ENCODE results near the gene TRMU. TPM values are rescaled to one million over a fixed set of nuclear protein-coding genes. Genes with fewer than 3 reads are reported as not detected.
"Not testable (repeated sequence)": the region's sequence is repeated elsewhere in the genome, so short reads cannot be mapped to it uniquely, and the experiment has no call there.

TRMU gene
- total and polyA plus RNA-seq, 8 donors, result 15.0 to 58.0 (median 23.4) TPM

- FAIRE-seq, result no peak
- H3K4me1 ChIP-seq, result no peaks in the 10 kb centered on the region
- TF ChIP-seq CTCF (IDR thresholded peaks at IDR 0.05), result no peak
- intact Hi-C loops (cut with DNase I), result loop anchor here in 2 of 3 donors (5.0 to 10.0 kb wide), 3 partner anchors 65 to 315 kb away; no protein-coding TSS in a partner anchor
- H3K27ac ChIP-seq, result no peak overlapping the region
- ATAC-seq, result no peak
- H3K4me3 ChIP-seq, result no peak overlapping the region
- no peaks in the 10 kb centered on the region for H3K27me3 ChIP-seq
- no peaks in the 10 kb centered on the region for H3K9me3 ChIP-seq
- peak in 1 of 6 donors; percentile 37 for DNase-seq
- 95 to 96% methylated on average over 14 to 15 of the region's 15 CpGs for WGBS, 2 donors
- H3K36me3 ChIP-seq, result no peaks in the 10 kb centered on the region
Observed at GRCh38 chr22:46309526-46310085, 25.9 kb upstream of the TRMU start.

- ATAC-seq (no peak), FAIRE-seq (no peak), DNase-seq (peak in 1 of 6 donors; percentile 20)
- TF ChIP-seq CTCF (IDR thresholded peaks at IDR 0.05), result no peak
- Histone ChIP-seq H3K4me3 (no peak overlapping the region), H3K4me1 (no peaks in the 10 kb centered on the region), H3K36me3 (no peaks in the 10 kb centered on the region), H3K27me3 (no peaks in the 10 kb centered on the region), H3K27ac (no peak overlapping the region), H3K9me3 (no peaks in the 10 kb centered on the region)
- 96 to 98% methylated on average over 8 of the region's 8 CpGs for WGBS, 2 donors
- intact Hi-C loops (cut with DNase I), result loop anchor here in 1 of 3 donors (5.0 to 10.0 kb wide), 2 partner anchors 190 to 317 kb away; no protein-coding TSS in a partner anchor
Observed at GRCh38 chr22:46312056-46312455, 23.5 kb upstream of the TRMU start.

GRCh38 chr22:46312848-46313247, 22.7 kb upstream of the TRMU start:
- not testable (repeated sequence) for H3K9me3 ChIP-seq, H3K4me1 ChIP-seq

GRCh38 chr22:46315976-46316375, 19.5 kb upstream of the TRMU start:
- Histone ChIP-seq H3K27me3 (no peaks in the 10 kb centered on the region), H3K27ac (no peak overlapping the region), H3K4me1 (no peaks in the 10 kb centered on the region), H3K36me3 (no peaks in the 10 kb centered on the region), H3K4me3 (no peak overlapping the region), H3K9me3 (no peaks in the 10 kb centered on the region)
- WGBS, 2 donors, result 91 to 95% methylated on average over 12 of the region's 12 CpGs
- TF ChIP-seq CTCF (IDR thresholded peaks at IDR 0.05), result no peak
- FAIRE-seq (no peak), ATAC-seq (no peak), DNase-seq (peak in 2 of 6 donors; percentile 25 to 38)
- intact Hi-C loops (cut with DNase I), result loop anchor here (2.0 to 10.0 kb wide), 3 partner anchors 193 to 321 kb away; no protein-coding TSS in a partner anchor

More at GRCh38 chr22:46312848-46313247, 22.7 kb upstream of the TRMU start:
- not testable (repeated sequence) for H3K4me3 ChIP-seq, H3K36me3 ChIP-seq, H3K27ac ChIP-seq, DNase-seq, ATAC-seq, H3K27me3 ChIP-seq, FAIRE-seq
- 91 to 100% methylated on average over 2 of the region's 2 CpGs for WGBS, 2 donors
- intact Hi-C loops (cut with DNase I), result loop anchor here in 1 of 3 donors (5.0 to 10.0 kb wide), 2 partner anchors 191 to 318 kb away; no protein-coding TSS in a partner anchor

- no peaks in the 10 kb centered on the region for H3K27me3 ChIP-seq
- H3K4me1 ChIP-seq, result no peaks in the 10 kb centered on the region
- H3K4me3 ChIP-seq, result no peak overlapping the region
- ATAC-seq (no peak), FAIRE-seq (no peak), DNase-seq (peak in 1 of 6 donors; percentile 33)
- intact Hi-C loops (cut with DNase I), result loop anchor here in 1 of 3 donors (10.0 kb wide), 1 partner anchor 323 kb away; no protein-coding TSS in a partner anchor
- H3K27ac ChIP-seq, result no peak overlapping the region
- H3K9me3 ChIP-seq, result no peaks in the 10 kb centered on the region
- H3K36me3 ChIP-seq, result no peaks in the 10 kb centered on the region
- TF ChIP-seq CTCF (IDR thresholded peaks at IDR 0.05), result no peak
- WGBS, 2 donors, result 75% methylated on average over 20 of the region's 20 CpGs
Observed at GRCh38 chr22:46317646-46318045, 17.9 kb upstream of the TRMU start.

Data from pancreas (tissue), 10 donors.